ENCODE measurements around the gene KRT8. TPM values are rescaled to one million over a fixed set of nuclear protein-coding genes. Genes with fewer than 3 reads are reported as not detected.
"Not testable (repeated sequence)": the region's sequence is repeated elsewhere in the genome, so short reads cannot be mapped to it uniquely, and the experiment has no call there.

Gene KRT8
- total RNA-seq, 1 donor from 2014 or later, result 117 TPM

- intact Hi-C loops (cut with DNase I), result loop anchor here (1.0 kb wide), 1 partner anchor 508 kb away; no protein-coding TSS in a partner anchor
- peak; percentile 48 for DNase-seq (ENCODE audit: missing footprints)
- not testable (repeated sequence) for ATAC-seq
Observed at GRCh38 chr12:52880499-52880898, 24.4 kb downstream of the KRT8 start.

GRCh38 chr12:52879394-52880351, 25.2 kb downstream of the KRT8 start:
- DNase-seq (ENCODE audit: missing footprints) (peak; percentile 80), ATAC-seq (peak; percentile 89)
- intact Hi-C loops (cut with DNase I), result loop anchor here (1.0 to 2.0 kb wide), 3 partner anchors 296 to 723 kb away; no protein-coding TSS in a partner anchor

GRCh38 chr12:52878507-52879393, 26.1 kb downstream of the KRT8 start:
- no peak for ATAC-seq
- peak; percentile 61 for DNase-seq (ENCODE audit: missing footprints)
- intact Hi-C loops (cut with DNase I), result loop anchor here (1.0 to 2.0 kb wide), 2 partner anchors 295 to 722 kb away; no protein-coding TSS in a partner anchor

DNA sequence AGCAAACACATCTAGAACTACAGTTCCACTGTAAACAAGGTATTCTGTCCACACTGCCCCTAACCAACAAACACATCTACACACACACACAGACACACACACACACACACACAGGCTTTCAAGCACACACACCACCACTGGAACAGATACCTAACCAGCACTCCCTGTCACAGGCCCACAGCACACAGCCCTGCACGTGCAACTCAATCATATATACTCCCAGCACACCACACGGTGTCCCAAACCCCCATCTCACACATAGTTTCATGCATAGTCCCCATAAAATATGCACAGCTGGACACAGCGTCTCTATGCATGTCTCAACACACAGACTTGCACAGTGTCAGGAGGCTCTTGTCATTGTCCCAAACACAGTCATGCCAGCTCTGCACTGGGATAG, 27.6 kb downstream of the KRT8 start:
- DNase-seq (ENCODE audit: missing footprints) (peak; percentile 34), ATAC-seq (no peak)
- intact Hi-C loops (cut with DNase I), result no loop called here

GRCh38 chr12:52876372-52876771, 28.5 kb downstream of the KRT8 start:
- ATAC-seq, result no peak
- peak; percentile 46 for DNase-seq (ENCODE audit: missing footprints)
- intact Hi-C loops (cut with DNase I), result no loop called here

DNA sequence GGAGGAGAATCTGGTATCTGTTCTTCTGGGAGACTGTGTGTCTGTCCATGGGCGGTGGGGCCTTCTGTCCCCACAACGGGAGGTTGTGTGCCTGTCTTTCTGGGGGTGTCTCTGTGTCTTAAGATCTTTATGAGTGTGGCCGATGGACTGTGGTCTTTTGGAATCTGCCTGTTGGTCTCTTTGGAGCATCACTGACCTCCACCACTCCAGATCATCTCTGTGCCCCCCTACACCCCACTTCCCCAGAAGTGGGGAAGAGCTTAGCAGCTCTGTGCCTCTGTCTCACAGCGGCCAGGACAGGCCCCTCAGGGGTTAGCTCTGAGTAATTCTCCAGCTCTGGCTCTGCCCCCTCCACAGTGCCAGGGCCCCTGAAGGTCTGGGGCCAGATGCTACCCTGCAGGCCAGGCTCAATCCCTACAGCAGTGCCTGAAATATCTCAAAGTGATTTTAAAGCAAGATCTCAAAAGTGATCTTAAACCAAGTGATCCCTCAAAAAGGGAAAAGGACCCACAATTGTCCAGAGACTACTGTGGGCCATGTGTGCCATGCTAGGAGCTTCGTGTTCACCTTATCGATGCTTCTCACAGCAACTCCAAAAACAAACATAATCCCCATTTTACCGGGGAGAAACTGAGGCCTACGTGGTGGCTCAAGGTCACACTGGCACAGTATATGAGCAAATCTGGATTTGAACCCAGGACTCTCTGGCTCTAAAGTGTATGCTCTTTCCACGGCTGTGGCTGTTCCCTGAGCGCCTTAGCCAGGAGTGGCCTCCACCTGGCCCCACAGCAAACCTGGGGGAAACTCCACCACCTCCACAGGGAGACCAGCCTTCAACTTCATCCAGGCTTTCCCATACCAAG, 30.1 kb downstream of the KRT8 start:
- DNase-seq (ENCODE audit: missing footprints), result peak; percentile 22
- intact Hi-C loops (cut with DNase I), result no loop called here
- no peak for ATAC-seq

GRCh38 chr12:52873832-52874572, 30.9 kb downstream of the KRT8 start:
- ATAC-seq (peak; percentile 85), DNase-seq (ENCODE audit: missing footprints) (peak; percentile 88)
- intact Hi-C loops (cut with DNase I), result no loop called here

DNA sequence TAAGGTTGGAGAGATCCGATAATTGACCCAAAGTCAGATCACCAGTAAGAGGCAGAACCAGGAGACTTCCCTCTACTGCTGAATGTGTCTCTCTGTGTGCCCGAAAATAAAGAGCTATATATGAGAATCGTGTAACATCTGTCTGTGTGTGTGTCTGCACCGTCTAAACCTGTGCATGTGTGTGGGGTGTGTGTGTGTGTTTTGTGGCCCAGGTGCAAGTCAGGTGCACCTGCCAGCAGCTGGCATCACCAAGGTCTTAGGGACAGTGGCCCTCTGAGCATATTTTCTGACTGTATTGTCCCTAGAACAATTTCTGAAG, 31.4 kb downstream of the KRT8 start:
- ATAC-seq, result no peak
- intact Hi-C loops (cut with DNase I), result no loop called here
- no peak for DNase-seq (ENCODE audit: missing footprints)

DNA sequence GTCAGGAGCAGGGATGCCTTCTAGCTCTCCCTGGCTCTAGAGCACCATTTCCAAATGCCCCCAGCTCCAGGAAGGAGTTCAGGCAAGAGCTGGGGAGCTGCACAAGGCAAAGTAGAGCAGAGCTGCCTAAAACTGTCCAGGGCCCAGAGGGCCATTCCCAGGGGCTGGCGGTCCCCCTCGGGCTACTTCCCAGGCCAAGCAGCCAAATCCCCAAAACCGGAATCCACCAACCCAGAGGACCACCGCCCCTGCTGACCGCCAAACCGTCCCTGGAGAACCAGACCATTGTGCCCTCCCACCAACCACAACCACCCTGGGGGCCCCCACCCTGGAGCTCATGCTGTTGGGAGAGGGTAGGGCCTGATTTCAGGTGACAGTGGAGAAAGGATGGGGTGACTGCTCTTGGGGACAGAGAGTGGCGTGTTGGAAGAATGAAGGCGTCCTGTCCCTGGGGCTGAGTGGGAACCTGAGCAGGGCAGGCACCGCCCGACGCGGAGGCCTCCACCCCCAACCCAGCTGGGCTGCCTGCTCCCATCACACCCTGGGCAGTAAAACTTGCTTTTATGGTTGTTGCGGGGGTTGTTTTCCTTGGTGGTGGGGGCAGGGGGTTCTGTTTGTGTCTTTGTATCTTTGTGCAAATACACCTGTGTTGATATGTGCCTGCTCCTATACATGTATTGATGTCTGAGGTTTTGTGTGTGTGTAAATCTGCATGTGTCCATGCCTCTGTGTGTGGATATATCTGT, 32.1 kb downstream of the KRT8 start:
- intact Hi-C loops (cut with DNase I), result no loop called here
- DNase-seq (ENCODE audit: missing footprints) (no peak), ATAC-seq (no peak)

DNA sequence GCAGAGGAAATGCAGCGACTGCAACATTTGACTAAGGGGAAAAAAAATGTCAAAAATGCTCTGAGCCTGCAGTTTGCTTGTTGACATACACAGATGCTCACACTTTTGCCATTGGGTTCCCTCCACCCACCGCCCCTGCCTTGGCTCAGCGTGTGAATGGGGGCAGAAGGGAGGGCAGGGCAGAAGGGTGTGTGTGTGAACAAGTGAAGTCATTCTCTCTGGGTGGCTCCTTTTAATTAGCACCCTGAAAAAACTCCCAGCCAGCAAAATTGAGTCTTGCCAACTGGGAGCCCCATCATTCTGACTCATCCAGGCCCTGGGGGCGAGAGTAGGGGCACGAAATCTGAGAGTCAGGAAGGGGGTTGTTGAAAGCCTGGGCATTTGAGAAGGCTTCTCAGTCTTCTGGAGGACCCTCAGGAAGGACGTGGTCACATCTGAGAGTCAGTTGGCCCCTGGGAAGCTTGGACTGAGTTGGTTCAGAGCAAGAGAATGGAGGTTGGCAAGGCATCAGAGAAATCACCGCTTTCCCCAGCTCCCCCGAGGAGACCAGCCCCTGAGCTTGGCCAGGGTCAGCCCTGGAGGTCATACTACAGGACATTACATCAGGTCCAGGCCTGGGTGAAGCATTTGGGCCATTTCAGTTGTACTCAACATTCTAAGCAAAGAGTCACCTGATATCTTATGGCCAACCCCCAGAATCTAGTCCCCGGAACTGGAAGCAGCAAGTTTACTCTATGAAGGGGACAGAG, 33.4 kb downstream of the KRT8 start:
- intact Hi-C loops (cut with DNase I), result loop anchor here (2.0 kb wide), 1 partner anchor 289 kb away; no protein-coding TSS in a partner anchor
- ATAC-seq (no peak), DNase-seq (ENCODE audit: missing footprints) (no peak)

DNA sequence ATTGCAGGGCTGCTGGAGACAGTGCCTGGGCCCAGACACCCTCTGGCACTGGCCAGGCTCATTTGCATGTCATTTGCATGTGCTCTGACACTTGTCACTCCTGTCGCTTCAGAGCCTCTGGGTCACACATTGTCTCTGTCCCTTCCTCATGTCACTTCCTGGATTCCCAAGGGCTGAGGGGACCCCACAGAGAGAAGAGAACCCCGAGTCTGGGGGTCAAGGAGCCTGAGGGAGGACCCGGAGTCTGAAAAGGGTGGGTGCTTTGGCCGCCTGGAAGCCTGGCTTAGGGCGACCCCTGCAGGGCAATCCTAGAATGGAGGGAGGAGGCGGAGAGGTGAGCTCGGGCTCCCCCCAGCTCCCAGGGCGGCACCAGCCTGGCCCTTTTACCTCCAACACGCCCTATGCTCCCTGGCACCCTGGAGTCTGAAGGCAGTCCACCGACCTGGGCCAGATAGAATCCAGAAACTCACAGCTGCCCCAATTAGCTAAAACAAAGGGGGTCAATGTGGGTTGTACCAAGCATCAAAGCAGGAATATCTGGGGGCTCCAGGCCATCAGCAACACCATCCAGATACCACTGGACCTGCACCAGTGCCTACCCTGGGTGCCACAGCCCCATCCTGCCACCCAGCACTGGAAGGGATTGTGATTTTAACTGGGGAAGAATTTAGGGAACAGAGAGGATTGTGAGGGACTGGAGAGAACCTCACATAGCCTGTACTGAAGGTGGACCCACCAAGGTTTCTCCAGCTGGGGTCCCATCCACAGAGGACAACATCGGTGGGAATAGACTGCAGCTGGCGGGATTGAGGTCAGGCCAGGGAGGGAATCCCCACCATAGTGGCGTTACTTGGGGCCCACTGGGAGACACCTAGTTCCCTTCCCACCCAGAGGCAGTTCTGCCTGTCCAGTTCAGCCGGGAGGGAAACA, 34.2 kb downstream of the KRT8 start:
- peak; percentile 17 for ATAC-seq
- intact Hi-C loops (cut with DNase I), result loop anchor here (2.0 kb wide), 1 partner anchor 288 kb away; no protein-coding TSS in a partner anchor
- DNase-seq (ENCODE audit: missing footprints), result no peak

DNA sequence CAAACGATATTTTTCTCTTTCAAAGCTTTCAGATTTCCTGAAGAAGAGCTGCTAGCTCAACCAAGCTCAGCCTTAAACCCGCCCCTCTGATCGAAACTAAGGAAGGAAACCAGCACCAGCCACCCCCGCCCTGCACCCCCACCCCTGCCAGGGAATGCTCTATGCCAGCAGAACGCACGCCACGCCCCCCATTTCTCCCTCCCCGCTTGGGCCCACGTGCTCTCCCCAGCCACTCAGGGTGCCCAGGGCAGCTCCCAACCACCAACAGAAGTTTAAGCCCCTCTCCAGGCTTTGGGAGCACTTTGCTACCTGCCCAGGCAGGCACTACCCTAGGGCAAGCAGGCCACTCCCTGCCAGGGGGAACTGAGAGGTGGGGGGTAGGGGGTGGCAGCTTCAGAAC, 37.2 kb downstream of the KRT8 start:
- ATAC-seq, result no peak
- peak; percentile 84 for DNase-seq (ENCODE audit: missing footprints)
- intact Hi-C loops (cut with DNase I), result loop anchor here (5.0 kb wide), 1 partner anchor 200 kb away; no protein-coding TSS in a partner anchor

- no peak for ATAC-seq
- intact Hi-C loops (cut with DNase I), result loop anchor here (5.0 kb wide), 1 partner anchor 200 kb away; no protein-coding TSS in a partner anchor
- DNase-seq (ENCODE audit: missing footprints), result no peak
Observed at GRCh38 chr12:52867152-52867551, 37.7 kb downstream of the KRT8 start.

- intact Hi-C loops (cut with DNase I), result loop anchor here (1.0 to 5.0 kb wide), 2 partner anchors 198 to 282 kb away; no protein-coding TSS in a partner anchor
- no peak for ATAC-seq
- no peak for DNase-seq (ENCODE audit: missing footprints)
Observed at GRCh38 chr12:52865090-52865944, 39.6 kb downstream of the KRT8 start.
